Measurements from ENCODE around the gene TMED6. TPM values are rescaled to one million over a fixed set of nuclear protein-coding genes. Genes with fewer than 3 reads are reported as not detected.
A peak's percentile ranks its signal among the peaks of the same experiment; 100 is the strongest.

The TMED6 gene
- total RNA-seq, 1 experiment from 2014 or later = 0.51 TPM

DNA sequence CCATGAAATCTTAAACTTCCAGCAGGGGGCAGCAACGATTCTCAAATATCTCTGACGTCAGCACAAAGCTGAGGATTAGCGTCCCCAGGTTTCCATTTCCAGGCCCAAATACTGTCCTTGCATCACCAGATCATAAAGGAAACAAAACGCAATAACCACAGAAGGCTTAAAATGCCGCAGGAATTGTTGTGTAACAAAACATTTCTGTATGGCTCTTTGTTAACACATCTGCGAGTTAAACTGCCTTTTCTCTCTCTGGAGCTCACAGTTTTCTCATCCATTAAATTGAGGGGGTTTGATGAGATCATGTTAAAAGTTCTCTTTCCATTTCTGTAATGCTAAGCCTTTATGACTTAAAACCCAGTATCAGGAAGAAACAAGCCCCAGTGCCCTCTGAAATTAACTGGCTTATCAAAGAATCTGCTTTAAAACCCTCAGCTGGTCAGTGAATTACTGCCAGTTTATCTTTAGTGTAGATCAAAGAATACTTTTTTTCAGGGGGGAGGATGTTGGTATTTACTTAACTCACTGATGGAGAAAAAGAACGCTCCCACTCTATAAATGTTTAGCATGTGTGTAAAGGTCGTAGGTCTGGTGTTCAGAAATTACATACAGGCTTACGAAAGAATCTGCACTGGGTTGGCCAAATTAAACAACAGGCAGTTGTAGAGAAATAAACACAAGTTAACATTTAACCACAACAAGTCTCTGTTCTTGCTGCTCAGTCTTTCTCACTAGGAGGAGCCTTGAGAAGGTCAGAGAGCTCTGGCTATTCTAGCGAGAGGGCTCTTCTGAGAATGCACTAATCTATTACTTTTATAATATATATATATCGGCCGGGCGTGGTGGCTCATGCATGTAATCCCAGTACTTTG lies 44.8 kb upstream of the TMED6 start:
- Mint-ChIP-seq H3K9me3 (ENCODE audit: unreplicated experiment) (no peaks in the 10 kb centered on the region), H3K36me3 (ENCODE audit: insufficient read depth, unreplicated experiment) (no peaks in the 10 kb centered on the region), H3K27me3 (ENCODE audit: insufficient read depth, unreplicated experiment) (no peaks in the 10 kb centered on the region), H3K27ac (ENCODE audit: low read depth, unreplicated experiment) (peak overlapping the region; percentile 78), H3K4me3 (ENCODE audit: unreplicated experiment) (peak overlapping the region; percentile 35), H3K4me1 (ENCODE audit: insufficient read depth, unreplicated experiment) (peaks cover 17% of the 10 kb centered on the region)
- peak; percentile 59 for TF ChIP-seq CTCF (IDR thresholded peaks at IDR 0.05; ENCODE audit: unreplicated experiment)
- CTCF ChIA-PET = interaction anchor here (0.5 to 3.4 kb wide), 30 partner anchors 9 to 359 kb away, joined by 3 to 13 read pairs (median 4); partner anchors contain the start of genes CYB5B, NIP7 and NOB1
- POLR2A ChIA-PET = interaction anchor here (0.6 to 2.8 kb wide), 28 partner anchors 8 to 358 kb away, joined by 3 to 23 read pairs (median 4); partner anchors contain the start of genes CYB5B, NFAT5, NOB1 and TERF2
- no TSS peak for BruUV-seq (replicated peaks)
- intact Hi-C loops (cut with micrococcal nuclease) = loop anchor here (1.0 to 5.0 kb wide), 4 partner anchors 28 to 358 kb away; partner anchors contain the start of genes CYB5B, NFAT5 and NOB1
- DNase-seq (ENCODE audit: unreplicated experiment) = peak; percentile 97

GRCh38 chr16:69395859-69396186 lies 44.2 kb upstream of the TMED6 start:
- Mint-ChIP-seq H3K27me3 (ENCODE audit: insufficient read depth, unreplicated experiment) (no peaks in the 10 kb centered on the region), H3K9me3 (ENCODE audit: unreplicated experiment) (no peaks in the 10 kb centered on the region), H3K4me1 (ENCODE audit: insufficient read depth, unreplicated experiment) (peaks cover 17% of the 10 kb centered on the region), H3K4me3 (ENCODE audit: unreplicated experiment) (no peak overlapping the region), H3K36me3 (ENCODE audit: insufficient read depth, unreplicated experiment) (no peaks in the 10 kb centered on the region), H3K27ac (ENCODE audit: low read depth, unreplicated experiment) (peak overlapping the region; percentile 78)
- no peak for TF ChIP-seq CTCF (IDR thresholded peaks at IDR 0.05; ENCODE audit: unreplicated experiment)
- BruUV-seq (replicated peaks) = no TSS peak
- intact Hi-C loops (cut with micrococcal nuclease) = loop anchor here (1.0 to 5.0 kb wide), 4 partner anchors 28 to 358 kb away; partner anchors contain the start of genes CYB5B, NFAT5 and NOB1
- CTCF ChIA-PET = interaction anchor here (0.8 to 3.4 kb wide), 24 partner anchors 9 to 359 kb away, joined by 3 to 13 read pairs (median 4); partner anchors contain the start of genes CYB5B, NIP7 and NOB1
- DNase-seq (ENCODE audit: unreplicated experiment) = no peak
- POLR2A ChIA-PET = interaction anchor here (0.6 to 2.8 kb wide), 24 partner anchors 8 to 359 kb away, joined by 3 to 23 read pairs (median 4); partner anchors contain the start of genes CYB5B, NFAT5, NOB1 and TERF2

DNA sequence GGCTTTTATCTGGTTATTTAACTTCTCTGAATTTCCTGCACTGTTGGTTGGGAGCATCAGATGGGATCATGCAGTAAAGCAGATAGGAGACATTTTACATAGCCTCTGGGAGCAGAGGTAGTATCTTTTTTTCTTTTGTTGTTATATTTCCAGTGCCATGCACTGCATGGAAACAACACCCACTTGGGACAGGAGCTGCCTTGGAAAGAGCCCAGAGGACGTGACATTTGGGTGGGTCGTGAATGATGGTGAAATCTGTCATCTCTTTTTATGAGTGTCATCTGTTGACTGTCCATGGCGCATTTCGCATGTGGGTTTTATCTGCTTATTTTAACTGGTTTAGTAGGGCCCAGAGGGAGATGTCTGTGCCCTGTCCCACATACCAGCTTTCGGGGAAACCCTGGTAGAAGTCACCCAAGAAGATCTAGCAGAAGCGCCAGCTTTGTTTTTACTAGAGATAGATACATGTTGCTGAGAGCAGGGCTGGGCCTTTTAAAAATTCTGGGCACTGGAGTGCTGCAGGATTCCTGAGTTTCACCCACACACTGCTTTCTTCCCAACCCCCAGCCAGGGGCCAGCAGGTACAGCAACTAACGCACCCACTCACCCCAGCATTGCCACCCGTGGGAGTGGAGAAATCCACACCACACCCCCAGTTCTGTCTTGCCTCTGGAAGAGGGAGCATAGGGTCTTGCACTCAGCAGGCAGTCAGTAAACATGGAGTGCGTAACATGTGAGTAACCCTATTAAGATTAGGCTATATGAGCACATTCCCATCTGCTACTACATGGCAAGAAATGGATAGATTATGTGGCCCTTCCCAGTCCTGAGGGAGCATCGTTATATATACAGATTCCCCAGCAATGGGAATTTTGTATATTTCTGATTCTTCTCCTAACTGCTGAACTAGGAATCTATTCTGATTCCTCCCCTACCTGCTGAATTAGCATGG lies 42.6 kb upstream of the TMED6 start:
- intact Hi-C loops (cut with micrococcal nuclease) = no loop called here
- H3K9me3 Mint-ChIP-seq (ENCODE audit: unreplicated experiment) = no peaks in the 10 kb centered on the region
- ChIA-PET CTCF (interaction anchor here (0.7 to 3.4 kb wide), 8 partner anchors 35 to 537 kb away, joined by 3 to 12 read pairs (median 3); partner anchors contain the start of gene NOB1), POLR2A (interaction anchor here (0.6 to 2.7 kb wide), 4 partner anchors 8 to 173 kb away, joined by 3 to 15 read pairs (median 4); partner anchors contain the start of gene TERF2)
- H3K27me3 Mint-ChIP-seq (ENCODE audit: insufficient read depth, unreplicated experiment) = no peaks in the 10 kb centered on the region
- H3K4me1 Mint-ChIP-seq (ENCODE audit: insufficient read depth, unreplicated experiment) = peaks cover 17% of the 10 kb centered on the region
- no peak overlapping the region for H3K27ac Mint-ChIP-seq (ENCODE audit: low read depth, unreplicated experiment)
- no peak for DNase-seq (ENCODE audit: unreplicated experiment)
- H3K4me3 Mint-ChIP-seq (ENCODE audit: unreplicated experiment) = no peak overlapping the region
- H3K36me3 Mint-ChIP-seq (ENCODE audit: insufficient read depth, unreplicated experiment) = no peaks in the 10 kb centered on the region
- TF ChIP-seq CTCF (IDR thresholded peaks at IDR 0.05; ENCODE audit: unreplicated experiment) = no peak
- no TSS peak for BruUV-seq (replicated peaks)
